ENCODE results near the gene CFAP299. TPM values are rescaled to one million over a fixed set of nuclear protein-coding genes. Genes with fewer than 3 reads are reported as not detected.

Gene CFAP299
- total and polyA plus RNA-seq, 2 donors from 2014 or later: 1.1 TPM; not detected in 1

DNA sequence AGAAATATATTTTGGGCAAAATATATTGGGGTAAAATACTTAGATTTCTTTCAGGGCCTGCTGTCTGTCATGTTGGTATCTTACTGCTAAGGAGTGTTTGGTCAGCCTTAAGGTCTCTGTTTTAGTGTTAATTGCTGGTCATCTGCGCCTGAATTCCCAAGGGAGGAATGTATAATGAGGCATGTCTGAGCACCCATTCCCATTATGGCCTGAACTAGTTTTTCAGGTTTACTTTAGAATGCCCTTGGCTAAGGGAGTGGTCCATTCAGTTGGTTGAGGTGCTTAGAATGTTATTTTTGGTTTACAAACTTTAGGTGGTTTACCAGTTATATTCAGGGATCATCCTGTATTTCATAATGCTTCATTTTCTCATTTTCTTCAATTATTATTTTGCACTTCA is 125.9 kb downstream of the CFAP299 start:
- intact Hi-C loops (cut with DNase I): no loop called here
- DNase-seq (peak in 2 of 5 donors; percentile 59 to 66), FAIRE-seq (no peak)
- Histone ChIP-seq H3K36me3 (ENCODE audit: control insufficient read depth in 2 of 3, insufficient read depth in 3 of 3, low read length in 3 of 3) (no peaks in the 10 kb centered on the region), H3K9me3 (ENCODE audit: control insufficient read depth in 2 of 3, insufficient read depth in 1 of 3, low read length in 3 of 3) (no peaks in the 10 kb centered on the region), H3K27me3 (ENCODE audit: control insufficient read depth, insufficient read depth, low read length) (no peaks in the 10 kb centered on the region), H3K27ac (ENCODE audit: low read depth in 2 of 2, low read length in 2 of 2) (no peak overlapping the region), H3K4me3 (ENCODE audit: low read length in 3 of 3) (no peak overlapping the region), H3K4me1 (ENCODE audit: control insufficient read depth in 2 of 3, insufficient read depth in 2 of 3, low read depth in 1 of 3, low read length in 3 of 3) (no peaks in the 10 kb centered on the region), H3K9ac (ENCODE audit: low read length in 3 of 3) (no peak overlapping the region)
- TF ChIP-seq, protein P1, sequence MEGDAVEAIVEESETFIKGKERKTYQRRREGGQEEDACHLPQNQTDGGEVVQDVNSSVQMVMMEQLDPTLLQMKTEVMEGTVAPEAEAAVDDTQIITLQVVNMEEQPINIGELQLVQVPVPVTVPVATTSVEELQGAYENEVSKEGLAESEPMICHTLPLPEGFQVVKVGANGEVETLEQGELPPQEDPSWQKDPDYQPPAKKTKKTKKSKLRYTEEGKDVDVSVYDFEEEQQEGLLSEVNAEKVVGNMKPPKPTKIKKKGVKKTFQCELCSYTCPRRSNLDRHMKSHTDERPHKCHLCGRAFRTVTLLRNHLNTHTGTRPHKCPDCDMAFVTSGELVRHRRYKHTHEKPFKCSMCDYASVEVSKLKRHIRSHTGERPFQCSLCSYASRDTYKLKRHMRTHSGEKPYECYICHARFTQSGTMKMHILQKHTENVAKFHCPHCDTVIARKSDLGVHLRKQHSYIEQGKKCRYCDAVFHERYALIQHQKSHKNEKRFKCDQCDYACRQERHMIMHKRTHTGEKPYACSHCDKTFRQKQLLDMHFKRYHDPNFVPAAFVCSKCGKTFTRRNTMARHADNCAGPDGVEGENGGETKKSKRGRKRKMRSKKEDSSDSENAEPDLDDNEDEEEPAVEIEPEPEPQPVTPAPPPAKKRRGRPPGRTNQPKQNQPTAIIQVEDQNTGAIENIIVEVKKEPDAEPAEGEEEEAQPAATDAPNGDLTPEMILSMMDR (IDR thresholded peaks at IDR 0.05; ENCODE audit: borderline replicate concordance, extremely low read depth, insufficient read depth): no peak

DNA sequence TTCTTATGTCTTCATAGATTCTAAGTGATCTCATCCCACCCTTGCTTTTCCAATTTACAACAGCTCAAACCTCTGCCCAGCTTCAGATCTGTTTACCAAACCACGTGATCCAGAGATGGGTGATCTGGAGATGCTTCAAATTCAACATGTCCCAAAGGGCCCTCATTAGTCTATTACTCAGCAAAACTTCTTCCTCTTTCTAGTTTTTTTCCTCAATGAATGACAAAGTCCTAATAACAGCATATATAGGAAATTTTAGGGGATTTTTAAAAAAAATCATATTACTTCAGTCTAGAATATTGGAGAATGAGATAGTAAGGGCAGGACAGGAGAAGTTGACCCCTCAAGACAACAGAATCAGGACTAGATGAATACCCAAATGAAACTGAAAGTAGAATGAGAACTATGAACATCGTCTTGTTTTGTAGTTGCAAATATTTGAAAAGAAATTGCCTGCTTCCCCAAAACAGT is 127.1 kb downstream of the CFAP299 start:
- DNase-seq (no peak), FAIRE-seq (no peak)
- H3K27me3 ChIP-seq (ENCODE audit: control insufficient read depth, insufficient read depth, low read length): no peaks in the 10 kb centered on the region
- no peak overlapping the region for H3K9ac ChIP-seq (ENCODE audit: low read length in 3 of 3)
- no peak overlapping the region for H3K4me3 ChIP-seq (ENCODE audit: low read length in 3 of 3)
- no peaks in the 10 kb centered on the region for H3K9me3 ChIP-seq (ENCODE audit: control insufficient read depth in 2 of 3, insufficient read depth in 1 of 3, low read length in 3 of 3)
- intact Hi-C loops (cut with DNase I): no loop called here
- no peaks in the 10 kb centered on the region for H3K36me3 ChIP-seq (ENCODE audit: control insufficient read depth in 2 of 3, insufficient read depth in 3 of 3, low read length in 3 of 3)
- no peak overlapping the region for H3K27ac ChIP-seq (ENCODE audit: low read depth in 2 of 2, low read length in 2 of 2)
- TF ChIP-seq, protein P1 (IDR thresholded peaks at IDR 0.05; ENCODE audit: borderline replicate concordance, extremely low read depth, insufficient read depth): no peak
- H3K4me1 ChIP-seq (ENCODE audit: control insufficient read depth in 2 of 3, insufficient read depth in 2 of 3, low read depth in 1 of 3, low read length in 3 of 3): no peaks in the 10 kb centered on the region

DNA sequence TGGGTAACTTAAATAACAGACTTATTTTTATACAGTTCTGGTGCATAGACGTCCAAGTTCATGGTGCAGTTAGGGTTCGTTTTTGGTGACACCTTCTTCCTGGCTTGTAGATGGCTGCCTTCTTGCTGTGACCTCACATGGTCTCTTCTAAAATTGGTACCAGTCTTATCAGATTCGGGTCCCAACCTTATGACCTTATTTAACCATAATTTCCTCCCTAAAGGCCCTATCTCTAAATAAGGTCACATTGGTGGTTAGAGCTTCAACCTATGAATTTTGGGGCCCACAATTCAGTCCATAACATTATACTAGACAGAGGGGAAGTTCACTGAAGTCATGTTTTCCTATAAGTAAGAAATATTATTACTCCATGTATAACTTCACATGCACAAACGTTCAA is 128.0 kb downstream of the CFAP299 start:
- intact Hi-C loops (cut with DNase I): no loop called here
- H3K4me1 ChIP-seq (ENCODE audit: control insufficient read depth in 2 of 3, insufficient read depth in 2 of 3, low read depth in 1 of 3, low read length in 3 of 3): no peaks in the 10 kb centered on the region
- no peaks in the 10 kb centered on the region for H3K27me3 ChIP-seq (ENCODE audit: control insufficient read depth, insufficient read depth, low read length)
- FAIRE-seq: no peak
- H3K9ac ChIP-seq (ENCODE audit: low read length in 3 of 3): no peak overlapping the region
- no peaks in the 10 kb centered on the region for H3K9me3 ChIP-seq (ENCODE audit: control insufficient read depth in 2 of 3, insufficient read depth in 1 of 3, low read length in 3 of 3)
- H3K36me3 ChIP-seq (ENCODE audit: control insufficient read depth in 2 of 3, insufficient read depth in 3 of 3, low read length in 3 of 3): no peaks in the 10 kb centered on the region
- TF ChIP-seq, protein P1 (IDR thresholded peaks at IDR 0.05; ENCODE audit: borderline replicate concordance, extremely low read depth, insufficient read depth): no peak
- DNase-seq: no peak
- no peak overlapping the region for H3K27ac ChIP-seq (ENCODE audit: low read depth in 2 of 2, low read length in 2 of 2)
- H3K4me3 ChIP-seq (ENCODE audit: low read length in 3 of 3): no peak overlapping the region

DNA sequence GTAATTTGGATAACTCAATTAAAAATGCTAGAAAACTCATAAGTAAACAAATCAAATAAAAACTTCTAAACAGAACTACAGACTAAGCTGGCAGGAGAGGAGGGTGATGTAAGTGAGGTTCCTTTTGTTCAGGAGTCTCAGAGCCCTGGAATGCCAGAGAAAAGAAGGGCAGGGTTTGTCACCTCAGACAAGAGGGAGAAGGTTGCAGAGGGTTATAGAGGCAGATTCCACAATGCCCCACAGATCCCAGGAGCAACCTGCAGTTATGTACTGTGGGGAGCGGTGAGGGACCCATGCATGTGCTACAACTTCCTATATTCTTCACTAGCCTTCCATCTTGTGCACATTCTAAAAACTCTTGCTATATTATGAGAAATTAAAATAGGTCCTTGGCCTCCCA is 129.7 kb downstream of the CFAP299 start:
- H3K4me3 ChIP-seq (ENCODE audit: low read length in 3 of 3): no peak overlapping the region
- H3K4me1 ChIP-seq (ENCODE audit: control insufficient read depth in 2 of 3, insufficient read depth in 2 of 3, low read depth in 1 of 3, low read length in 3 of 3): no peaks in the 10 kb centered on the region
- H3K9me3 ChIP-seq (ENCODE audit: control insufficient read depth in 2 of 3, insufficient read depth in 1 of 3, low read length in 3 of 3): no peaks in the 10 kb centered on the region
- DNase-seq (no peak), FAIRE-seq (no peak)
- TF ChIP-seq, protein P1 (IDR thresholded peaks at IDR 0.05; ENCODE audit: borderline replicate concordance, extremely low read depth, insufficient read depth): no peak
- H3K9ac ChIP-seq (ENCODE audit: low read length in 3 of 3): no peak overlapping the region
- no peaks in the 10 kb centered on the region for H3K36me3 ChIP-seq (ENCODE audit: control insufficient read depth in 2 of 3, insufficient read depth in 3 of 3, low read length in 3 of 3)
- H3K27ac ChIP-seq (ENCODE audit: low read depth in 2 of 2, low read length in 2 of 2): no peak overlapping the region
- no peaks in the 10 kb centered on the region for H3K27me3 ChIP-seq (ENCODE audit: control insufficient read depth, insufficient read depth, low read length)
- intact Hi-C loops (cut with DNase I): no loop called here

Measured in kidney (tissue), 14 donors.